ENCODE data around the gene FOXB1. TPM values are rescaled to one million over a fixed set of nuclear protein-coding genes. Genes with fewer than 3 reads are reported as not detected.

FOXB1 gene
- polyA plus RNA-seq (2011; rRNA removed): not detected in 2 replicates
- not detected in 2 replicates for polyA minus RNA-seq (2011; rRNA and poly(A)+ RNA removed)

- no peak for TF ChIP-seq CTCF (IDR thresholded peaks at IDR 0.05; ENCODE audit: insufficient read depth, low read depth, low read length)
- CTCF ChIA-PET: interaction anchor here (1.7 kb wide), 1 partner anchor 8 kb away, joined by 6 read pairs; no protein-coding TSS in a partner anchor
- H3K4me3 ChIP-seq (ENCODE audit: low read depth, low read length): no peak within 1 kb of the TSS
- H3K36me3 ChIP-seq (ENCODE audit: control insufficient read depth, insufficient read depth, low read length): no peaks in the 10 kb centered on the region
- no peak for DNase-seq (ENCODE audit: low read depth)
- H3K27me3 ChIP-seq (ENCODE audit: control insufficient read depth, insufficient read depth, low read length): peaks cover 70% of the 10 kb centered on the region
- POLR2A ChIA-PET: no interaction called here
Observed at GRCh38 chr15:60004009-60004845, at the start of gene FOXB1. Gene FOXB1, plus strand, starts transcription at chr15:60004311. Its CDS starts 653 bp downstream, at chr15:60004964.

GRCh38 chr15:59958288-59958687 is 45.8 kb upstream of the FOXB1 start:
- H3K27me3 ChIP-seq (ENCODE audit: control insufficient read depth, insufficient read depth, low read length): 0 out of 2 replicates have a peak, but pooled peaks cover 2% of the 10 kb centered on the region
- no peak for DNase-seq (ENCODE audit: low read depth)
- ChIA-PET CTCF (interaction anchor here (1.6 kb wide), 1 partner anchor 41 kb away, joined by 3 read pairs; no protein-coding TSS in a partner anchor), POLR2A (no interaction called here)
- no peak for TF ChIP-seq CTCF (IDR thresholded peaks at IDR 0.05; ENCODE audit: insufficient read depth, low read depth, low read length)
- no peak overlapping the region for H3K4me3 ChIP-seq (ENCODE audit: low read depth, low read length)
- no peaks in the 10 kb centered on the region for H3K36me3 ChIP-seq (ENCODE audit: control insufficient read depth, insufficient read depth, low read length)

- TF ChIP-seq CTCF (IDR thresholded peaks at IDR 0.05; ENCODE audit: insufficient read depth, low read depth, low read length): no peak
- POLR2A ChIA-PET: no interaction called here
Observed at GRCh38 chr15:59960318-59960717, 43.8 kb upstream of the FOXB1 start.

GRCh38 chr15:59963322-59963721 is 40.8 kb upstream of the FOXB1 start:
- no peaks in the 10 kb centered on the region for H3K36me3 ChIP-seq (ENCODE audit: control insufficient read depth, insufficient read depth, low read length)
- CTCF ChIA-PET: interaction anchor here (1.1 kb wide), 1 partner anchor 24 kb away, joined by 4 read pairs; no protein-coding TSS in a partner anchor
- no peak for DNase-seq (ENCODE audit: low read depth)
- TF ChIP-seq CTCF (IDR thresholded peaks at IDR 0.05; ENCODE audit: insufficient read depth, low read depth, low read length): no peak
- POLR2A ChIA-PET: no interaction called here
- no peaks in the 10 kb centered on the region for H3K27me3 ChIP-seq (ENCODE audit: control insufficient read depth, insufficient read depth, low read length)
- H3K4me3 ChIP-seq (ENCODE audit: low read depth, low read length): no peak overlapping the region

More at GRCh38 chr15:59960318-59960717, 43.8 kb upstream of the FOXB1 start:
- Histone ChIP-seq H3K4me3 (ENCODE audit: low read depth, low read length) (no peak overlapping the region), H3K36me3 (ENCODE audit: control insufficient read depth, insufficient read depth, low read length) (no peaks in the 10 kb centered on the region), H3K27me3 (ENCODE audit: control insufficient read depth, insufficient read depth, low read length) (no peaks in the 10 kb centered on the region)
- no peak for DNase-seq (ENCODE audit: low read depth)
- CTCF ChIA-PET: no interaction called here

GRCh38 chr15:59963925-59964324 is 40.2 kb upstream of the FOXB1 start:
- POLR2A ChIA-PET: no interaction called here
- CTCF ChIA-PET: interaction anchor here (1.1 kb wide), 1 partner anchor 25 kb away, joined by 4 read pairs; no protein-coding TSS in a partner anchor
- DNase-seq (ENCODE audit: low read depth): no peak
- Histone ChIP-seq H3K4me3 (ENCODE audit: low read depth, low read length) (no peak overlapping the region), H3K36me3 (ENCODE audit: control insufficient read depth, insufficient read depth, low read length) (no peaks in the 10 kb centered on the region), H3K27me3 (ENCODE audit: control insufficient read depth, insufficient read depth, low read length) (no peaks in the 10 kb centered on the region)
- TF ChIP-seq CTCF (IDR thresholded peaks at IDR 0.05; ENCODE audit: insufficient read depth, low read depth, low read length): no peak
